Lung (tissue), 12 donors: ENCODE data around the gene FLNA. TPM values are rescaled to one million over a fixed set of nuclear protein-coding genes. Genes with fewer than 3 reads are reported as not detected.
A peak's percentile ranks its signal among the peaks of the same experiment; 100 is the strongest.

Experiments used
- ATAC-seq: fragments of 200-7000 bp; cut with Tn5 transposase; one replicate; pipeline ENCODE4 v1.9.1; 2020; ENCODE audit warnings: moderate number of reproducible peaks; ENCODE audit not compliant: insufficient read depth, low FRiP score
- DNase-seq, 3 donors: peaks; one replicate each; pipeline ENCODE4 v3.0.0-alpha.2; 2013 to 2017
- H3K27ac ChIP-seq, 2 donors: one replicate each; pipeline ENCODE4 v1.5.1; 2013; ENCODE audit warnings: mild to moderate bottlenecking in 2 of 2, moderate library complexity in 2 of 2, control low read depth in 1 of 2, inconsistent platforms in 1 of 2, low read depth in 1 of 2, low read length in 1 of 2
- H3K27me3 ChIP-seq, 3 donors: one replicate each; pipeline ENCODE4 v1.5.1; 2013; ENCODE audit warnings: low read length in 2 of 3; ENCODE audit not compliant: control insufficient read depth in 3 of 3, insufficient read depth in 3 of 3
- H3K36me3 ChIP-seq, 4 donors: one replicate each; pipeline ENCODE4 v1.5.1; 2013; ENCODE audit warnings: low read length in 4 of 4, mild to moderate bottlenecking in 1 of 4, moderate library complexity in 1 of 4; ENCODE audit not compliant: control insufficient read depth in 4 of 4, insufficient read depth in 4 of 4
- H3K4me1 ChIP-seq, 5 donors: one replicate each; pipeline ENCODE4 v1.5.1; 2013; ENCODE audit warnings: low read length in 5 of 5, mild to moderate bottlenecking in 2 of 5, moderate library complexity in 1 of 5; ENCODE audit not compliant: control insufficient read depth in 5 of 5, insufficient read depth in 5 of 5
- H3K4me3 ChIP-seq: one replicate; pipeline ENCODE4 v1.5.1; 2013; ENCODE audit warnings: mild to moderate bottlenecking, control low read depth, moderate library complexity
- H3K9ac ChIP-seq, 2 donors: one replicate each; pipeline ENCODE4 v1.5.1; 2013; ENCODE audit warnings: low read length in 2 of 2, control low read depth in 1 of 2; ENCODE audit not compliant: insufficient read depth in 1 of 2
- H3K9me3 ChIP-seq, 4 donors: one replicate each; pipeline ENCODE4 v1.5.1; 2013; ENCODE audit warnings: low read length in 3 of 4, mild to moderate bottlenecking in 1 of 4, moderate library complexity in 1 of 4; ENCODE audit not compliant: control insufficient read depth in 4 of 4, insufficient read depth in 3 of 4
- WGBS, 2 donors: extraction: QIAGEN DNeasy Blood & Tissue Kit; methylation state at CpG; one replicate each; pipeline ENCODE4 v1.1.7; 2013; 5-methylcytosine and 5-hydroxymethylcytosine counted together
- polyA plus RNA-seq, 2 donors: library from polyadenylated mRNA; stranded (reverse); fragments of 200-250 nt; gene quantifications; one replicate each; pipeline ENCODE4 v1.2.1, GENCODE V29; 2013
- total RNA-seq, 2 donors: library from RNA; depleted of rRNA in 1 of 2; stranded (reverse); fragments of >200 nt in 1 of 2; gene quantifications; one replicate each; pipeline ENCODE4 v1.2.1, GENCODE V29; 2014 to 2021
- TF ChIP-seq, protein P1 (sequence below): IDR thresholded peaks from 2 replicates; pipeline ENCODE4 v1.5.1; 2012; ENCODE audit warnings: mild to moderate bottlenecking; ENCODE audit errors: control extremely low read depth, extremely low read depth
- donor health status: control.
- donor health status: control.
- donor health status: Bipolar disorder and iron deficiency.
- donor health status: healthy.
- donor health status: DM: yes; HTN: yes; CAD: no.

The FLNA gene
- total and polyA plus RNA-seq, 4 donors, result 602 to 1,802 (median 714) TPM

GRCh38 chrX:154354516-154354915 is 19.9 kb downstream of the FLNA start:
- H3K36me3 ChIP-seq, result peaks cover 24 to 79% (median 44%) of the 10 kb centered on the region in 4 donors
- ATAC-seq (no peak), DNase-seq (no peak)
- WGBS, 2 donors, result 74 to 92% methylated on average over 6 to 13 of the region's 13 CpGs
- H3K9ac ChIP-seq, result no peak overlapping the region
- no peaks in the 10 kb centered on the region for H3K27me3 ChIP-seq
- H3K4me1 ChIP-seq, result no peaks in the 10 kb centered on the region
- peak overlapping the region in 1 of 2 donors; percentile 28 for H3K27ac ChIP-seq
- TF ChIP-seq, protein P1, sequence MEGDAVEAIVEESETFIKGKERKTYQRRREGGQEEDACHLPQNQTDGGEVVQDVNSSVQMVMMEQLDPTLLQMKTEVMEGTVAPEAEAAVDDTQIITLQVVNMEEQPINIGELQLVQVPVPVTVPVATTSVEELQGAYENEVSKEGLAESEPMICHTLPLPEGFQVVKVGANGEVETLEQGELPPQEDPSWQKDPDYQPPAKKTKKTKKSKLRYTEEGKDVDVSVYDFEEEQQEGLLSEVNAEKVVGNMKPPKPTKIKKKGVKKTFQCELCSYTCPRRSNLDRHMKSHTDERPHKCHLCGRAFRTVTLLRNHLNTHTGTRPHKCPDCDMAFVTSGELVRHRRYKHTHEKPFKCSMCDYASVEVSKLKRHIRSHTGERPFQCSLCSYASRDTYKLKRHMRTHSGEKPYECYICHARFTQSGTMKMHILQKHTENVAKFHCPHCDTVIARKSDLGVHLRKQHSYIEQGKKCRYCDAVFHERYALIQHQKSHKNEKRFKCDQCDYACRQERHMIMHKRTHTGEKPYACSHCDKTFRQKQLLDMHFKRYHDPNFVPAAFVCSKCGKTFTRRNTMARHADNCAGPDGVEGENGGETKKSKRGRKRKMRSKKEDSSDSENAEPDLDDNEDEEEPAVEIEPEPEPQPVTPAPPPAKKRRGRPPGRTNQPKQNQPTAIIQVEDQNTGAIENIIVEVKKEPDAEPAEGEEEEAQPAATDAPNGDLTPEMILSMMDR, result no peak
- H3K9me3 ChIP-seq, result peaks cover 0 to 2% (median 0%) of the 10 kb centered on the region in 4 donors
- no peak overlapping the region for H3K4me3 ChIP-seq

DNA sequence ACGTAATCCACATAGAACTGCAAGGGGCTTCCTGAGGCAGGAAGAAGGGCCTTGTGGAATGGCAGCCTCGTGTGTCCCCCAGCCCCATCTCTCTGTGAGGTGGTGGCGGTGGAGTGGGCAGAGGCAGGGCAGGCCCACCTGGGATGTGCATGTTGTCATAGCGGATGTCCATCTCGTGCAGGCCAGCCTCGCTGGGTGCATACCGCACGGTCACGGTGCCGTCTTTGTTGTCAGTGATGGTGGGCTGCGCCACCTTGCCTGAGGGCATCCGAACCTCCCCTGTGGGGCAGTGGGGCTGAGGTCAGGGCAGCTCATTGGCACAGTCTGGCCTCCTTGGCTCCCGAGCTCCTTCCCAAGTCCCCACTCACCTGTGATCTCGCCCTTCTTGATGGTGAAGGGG is 20.4 kb downstream of the FLNA start:
- Histone ChIP-seq H3K27ac (no peak overlapping the region), H3K4me1 (no peaks in the 10 kb centered on the region), H3K9ac (no peak overlapping the region), H3K36me3 (peaks cover 22 to 79% (median 41%) of the 10 kb centered on the region in 4 donors), H3K9me3 (peaks cover 0 to 2% (median 0%) of the 10 kb centered on the region in 4 donors), H3K27me3 (no peaks in the 10 kb centered on the region), H3K4me3 (no peak overlapping the region)
- TF ChIP-seq, protein P1, result no peak
- WGBS, 2 donors, result 85 to 88% methylated on average over 9 to 14 of the region's 14 CpGs
- DNase-seq, result no peak
- no peak for ATAC-seq

- Histone ChIP-seq H3K9me3 (peaks cover 0 to 2% (median 0%) of the 10 kb centered on the region in 4 donors), H3K36me3 (peaks cover 16 to 79% (median 36%) of the 10 kb centered on the region in 4 donors), H3K27me3 (no peaks in the 10 kb centered on the region), H3K4me1 (no peaks in the 10 kb centered on the region), H3K27ac (no peak overlapping the region), H3K9ac (no peak overlapping the region), H3K4me3 (no peak overlapping the region)
- 88 to 92% methylated on average over 24 of the region's 24 CpGs for WGBS, 2 donors
- no peak for DNase-seq
- TF ChIP-seq, protein P1, result no peak
- ATAC-seq, result no peak
These were observed 21.1 kb downstream of the FLNA start for GRCh38 chrX:154353172-154353843.
